GM18873 (cell line): Measurements from ENCODE around the gene CHKA.

Experiments used
- ATAC-seq: cut with Tn5 transposase; IDR thresholded peaks from one replicate; pipeline ENCODE4 v1.9.1; 2021; ENCODE audit warnings: mild to moderate bottlenecking, moderate library complexity, moderate number of reproducible peaks; ENCODE audit not compliant: unreplicated experiment, low FRiP score

The CHKA gene

GRCh38 chr11:68036717-68037239 is 84.4 kb downstream of the CHKA start:
- ATAC-seq: no peak

DNA sequence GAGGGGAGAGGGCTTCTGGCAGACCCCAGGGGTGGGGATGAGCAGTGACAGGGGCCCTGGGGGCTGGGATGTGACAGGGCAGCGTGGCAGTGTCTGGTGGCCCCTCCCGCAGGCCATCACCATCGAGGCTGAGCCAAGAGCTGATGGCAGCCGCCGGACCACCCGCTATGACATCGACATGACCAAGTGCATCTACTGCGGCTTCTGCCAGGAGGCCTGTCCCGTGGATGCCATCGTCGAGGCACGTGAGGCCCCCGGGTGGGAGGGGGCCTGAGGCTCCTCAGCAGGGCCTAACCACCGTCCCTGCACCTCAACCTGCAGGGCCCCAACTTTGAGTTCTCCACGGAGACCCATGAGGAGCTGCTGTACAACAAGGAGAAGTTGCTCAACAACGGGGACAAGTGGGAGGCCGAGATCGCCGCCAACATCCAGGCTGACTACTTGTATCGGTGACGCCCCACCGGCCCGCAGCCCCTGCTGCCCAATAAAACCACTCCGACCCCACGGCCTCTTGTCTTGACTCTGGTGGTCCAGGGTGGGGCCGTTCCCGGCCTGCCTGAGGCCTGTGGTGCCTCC is 85.0 kb downstream of the CHKA start:
- no peak for ATAC-seq

- ATAC-seq: no peak
Measured at GRCh38 chr11:68035266-68035876, 85.8 kb downstream of the CHKA start.

GRCh38 chr11:68033708-68034045 is 87.5 kb downstream of the CHKA start:
- ATAC-seq: no peak

GRCh38 chr11:68032997-68033707 is 88.0 kb downstream of the CHKA start:
- no peak for ATAC-seq

DNA sequence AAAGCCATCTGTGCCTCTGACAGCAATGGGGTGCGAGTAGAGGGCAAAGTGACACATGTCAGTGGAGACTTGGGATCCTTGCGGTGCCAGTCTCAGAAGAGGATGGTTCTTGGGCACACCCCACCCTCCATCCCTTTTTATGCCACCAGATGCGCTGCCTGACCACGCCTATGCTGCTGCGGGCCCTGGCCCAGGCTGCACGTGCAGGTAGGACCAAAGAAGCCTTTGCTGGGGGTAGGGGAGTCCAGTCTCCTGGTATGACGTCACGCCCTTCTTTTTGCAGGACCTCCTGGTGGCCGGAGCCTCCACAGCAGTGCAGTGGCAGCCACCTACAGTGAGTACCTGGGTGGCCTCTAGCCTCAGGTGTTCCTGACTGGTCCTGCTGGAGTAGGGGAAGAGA is 89.2 kb downstream of the CHKA start:
- no peak for ATAC-seq

DNA sequence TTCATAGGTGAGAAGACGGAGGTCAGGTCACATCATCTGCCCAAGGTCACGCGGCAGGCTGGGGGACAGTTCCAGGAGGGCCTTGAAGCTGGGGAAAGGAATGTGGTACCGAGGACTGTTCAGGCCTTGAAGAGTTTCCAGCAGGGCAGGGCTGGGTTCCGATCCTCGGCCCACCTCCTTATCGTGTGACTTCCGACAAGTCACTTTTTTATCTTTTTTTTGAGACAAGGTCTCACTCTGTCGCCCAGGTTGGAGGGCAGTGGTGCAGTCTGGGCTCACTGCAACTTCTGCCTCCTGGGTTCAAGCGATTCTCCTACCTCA is 90.1 kb downstream of the CHKA start:
- ATAC-seq: peak; percentile 1

DNA sequence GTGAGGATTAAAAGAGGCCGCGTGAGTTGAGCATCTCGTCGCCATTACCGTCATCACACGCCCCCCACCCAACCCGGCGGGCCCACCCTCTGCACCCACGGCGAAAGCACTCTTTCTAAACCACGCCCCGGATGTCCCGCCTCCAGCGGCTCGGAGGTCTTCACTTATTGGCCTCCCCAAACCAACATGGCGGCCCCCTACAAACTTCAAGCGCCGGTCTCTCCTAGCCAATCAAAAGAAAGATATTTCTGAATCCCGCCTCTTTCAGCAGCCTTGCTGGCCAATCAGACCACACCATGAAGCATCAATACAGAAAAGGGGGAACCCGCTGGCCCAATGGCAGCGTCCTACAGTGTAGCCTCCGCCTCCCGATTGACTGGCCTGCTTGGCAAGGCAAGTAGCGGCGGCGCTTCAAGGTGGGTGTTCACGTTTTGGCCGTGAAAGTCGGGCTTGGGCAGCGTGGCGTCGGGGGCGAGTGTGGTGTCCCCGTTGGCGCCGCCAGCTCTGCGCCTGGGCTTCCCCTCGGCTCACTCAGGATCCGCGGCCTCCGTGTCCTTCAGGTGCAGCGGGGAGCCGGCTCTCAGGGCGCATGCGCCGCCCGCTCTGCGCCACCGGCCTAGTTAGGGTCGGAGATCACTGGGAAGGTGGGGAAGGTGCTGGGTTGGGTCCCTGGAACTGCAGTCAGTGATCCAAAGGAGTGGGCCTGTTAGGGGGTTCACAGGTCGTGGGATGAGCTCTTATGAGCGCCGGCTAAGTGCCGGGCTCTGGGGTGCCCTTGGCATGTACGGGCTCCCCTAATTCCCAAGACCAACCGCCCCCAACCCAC is 90.7 kb downstream of the CHKA start, which contains the start of gene NDUFS8:
NDUFS8 (plus strand) TSS at position 364 of the 826 bp plus-strand sequence. CDS start 1,471 bp downstream, outside the sequence.
- peak; percentile 97 for ATAC-seq

- no peak for ATAC-seq
Measured at GRCh38 chr11:68028802-68029545, 92.2 kb downstream of the CHKA start.

GRCh38 chr11:68027667-68028066 is 93.5 kb downstream of the CHKA start:
- ATAC-seq: no peak

DNA sequence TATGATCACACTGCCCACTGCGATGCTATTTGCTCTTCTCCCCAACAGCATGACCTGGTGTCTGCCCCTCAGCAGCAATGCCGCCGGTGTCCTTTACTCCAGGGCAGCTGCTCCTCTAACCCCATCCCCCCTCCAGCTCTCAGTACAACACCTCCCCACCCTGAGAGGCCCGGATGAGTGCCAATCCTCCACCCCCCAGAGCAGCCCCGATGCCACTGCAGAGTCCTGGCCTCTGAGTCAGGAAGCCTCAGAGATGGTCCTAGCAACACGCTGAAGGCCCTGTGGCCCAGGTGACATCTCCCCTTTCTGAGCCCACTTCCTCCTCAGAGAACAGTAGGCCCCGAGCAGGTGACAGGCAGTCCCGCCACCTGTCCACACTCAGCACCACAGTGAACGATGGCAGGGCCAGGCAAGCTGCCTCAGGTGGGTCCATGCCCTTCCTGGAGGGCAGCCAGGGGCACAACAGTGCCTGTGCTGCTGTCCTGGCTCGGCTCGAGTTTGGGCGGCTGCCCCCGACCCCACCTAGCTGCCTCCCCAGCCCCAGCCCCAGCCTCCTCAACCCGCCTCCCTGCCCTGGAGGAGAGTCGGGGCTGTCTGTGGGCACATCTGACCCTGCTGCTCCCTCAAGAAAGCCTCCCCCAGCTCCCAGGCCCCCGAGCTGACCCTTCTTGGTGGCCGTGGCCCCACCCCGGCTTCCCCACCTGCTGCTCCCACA is 94.6 kb downstream of the CHKA start:
- ATAC-seq: no peak

DNA sequence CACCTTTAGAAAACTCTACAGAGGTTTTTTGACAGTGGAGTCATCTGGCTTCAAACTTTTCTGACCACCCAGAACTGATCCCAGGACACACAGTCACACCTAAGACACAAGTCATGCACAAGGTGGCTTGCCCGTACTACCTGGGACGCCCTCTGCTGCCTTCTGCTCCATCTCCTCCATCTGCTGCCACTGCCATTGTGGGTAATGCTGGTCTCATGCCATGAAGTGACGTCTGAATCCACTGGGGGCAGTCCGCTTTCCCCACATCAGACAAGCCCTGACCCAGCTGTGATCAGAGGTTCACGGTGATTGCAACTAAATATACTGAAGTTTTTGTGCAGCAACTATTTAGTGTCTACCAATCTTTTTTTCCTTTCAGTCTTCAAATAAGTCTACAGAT is 96.1 kb downstream of the CHKA start:
- no peak for ATAC-seq

DNA sequence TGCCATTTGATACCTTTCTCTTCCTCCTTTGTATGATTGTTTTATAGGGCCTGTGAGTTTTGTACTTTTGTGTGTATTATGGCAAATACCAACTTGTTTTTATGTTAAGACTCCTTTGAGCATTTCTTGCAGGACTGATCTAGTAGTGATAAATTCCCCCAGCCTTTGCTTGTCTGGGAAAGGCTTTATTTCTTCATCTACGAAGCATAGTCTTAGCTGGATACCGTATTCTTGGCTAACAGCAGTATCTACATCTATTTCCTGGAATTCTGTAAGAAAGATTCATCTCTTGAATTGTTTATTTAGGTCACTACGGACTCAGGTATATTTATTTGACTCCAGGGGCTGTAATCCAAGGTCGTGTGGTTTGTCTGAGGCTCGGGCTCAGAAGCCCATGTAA is 96.7 kb downstream of the CHKA start:
- no peak for ATAC-seq

DNA sequence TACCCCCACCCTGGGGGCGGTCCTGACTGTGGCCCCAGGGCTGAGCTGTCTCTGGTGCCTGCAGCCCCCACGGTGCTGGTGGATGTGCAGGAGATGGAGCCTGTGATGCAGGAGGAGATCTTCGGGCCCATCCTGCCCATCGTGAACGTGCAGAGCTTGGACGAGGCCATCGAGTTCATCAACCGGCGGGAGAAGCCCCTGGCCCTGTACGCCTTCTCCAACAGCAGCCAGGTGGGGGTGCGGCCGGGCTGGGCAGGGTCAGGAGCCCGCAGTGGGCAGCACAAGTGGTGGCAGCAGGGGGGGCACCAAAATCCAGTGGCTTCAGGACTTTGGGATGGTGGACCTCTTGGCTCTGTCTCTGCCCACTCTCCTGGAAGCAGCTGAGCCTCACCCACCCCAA is 98.7 kb downstream of the CHKA start:
- no peak for ATAC-seq

GRCh38 chr11:68021167-68021787 is 99.9 kb downstream of the CHKA start:
- ATAC-seq: no peak

- no peak for ATAC-seq
Measured at GRCh38 chr11:68020575-68020974, 100.6 kb downstream of the CHKA start.

DNA sequence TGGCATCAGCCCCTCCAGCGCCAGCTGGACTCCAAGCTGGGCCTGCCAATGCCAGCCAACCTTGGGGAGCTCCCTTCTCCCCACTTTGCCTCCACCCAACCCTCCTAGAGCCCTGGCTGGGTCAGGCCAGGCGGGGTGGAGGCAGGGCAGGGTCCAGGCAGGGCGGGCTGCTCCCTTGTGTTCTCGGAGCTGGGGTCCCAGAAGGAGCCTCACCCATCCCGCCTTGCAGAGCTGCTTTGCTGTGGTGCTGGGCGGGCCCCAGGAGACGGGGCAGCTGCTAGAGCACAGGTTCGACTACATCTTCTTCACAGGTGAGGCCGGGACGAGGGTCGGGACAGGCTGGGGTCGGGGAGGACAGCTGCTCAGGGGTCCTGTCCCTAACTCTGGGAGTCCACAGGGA is 101.7 kb downstream of the CHKA start:
- no peak for ATAC-seq

- ATAC-seq: no peak
Measured at GRCh38 chr11:68018730-68019190, 102.4 kb downstream of the CHKA start.
